ENCODE results near the gene MAGEB5. TPM values are rescaled to one million over a fixed set of nuclear protein-coding genes. Genes with fewer than 3 reads are reported as not detected.

MAGEB5 gene
- total RNA-seq, 5 donors from 2014 or later (not counting 1 experiment from before 2014, with no cell fraction given): not detected

DNA sequence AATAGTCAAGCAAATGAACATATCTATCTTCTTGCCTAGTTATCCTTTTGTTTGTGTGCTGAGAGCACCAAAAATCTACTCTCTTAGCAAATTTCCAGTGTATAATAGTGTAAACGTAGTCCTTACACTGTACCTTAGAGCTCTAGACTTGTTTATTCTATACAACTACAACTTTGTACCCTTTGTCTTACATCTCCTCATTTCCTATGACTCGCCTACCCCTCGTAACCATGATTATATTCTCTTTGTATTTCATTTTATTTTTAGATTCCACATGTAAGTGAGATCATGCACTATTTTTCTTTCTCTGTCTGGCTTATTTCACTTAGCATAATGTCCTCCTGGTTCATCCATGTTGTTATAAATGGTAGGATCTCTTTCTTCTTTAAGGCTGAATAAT lies 37.6 kb downstream of the MAGEB5 start:
- DNase-seq: no peak
- H3K4me3 ChIP-seq (ENCODE audit: control insufficient read depth in 1 of 2, extremely low read depth in 1 of 2, low read length in 1 of 2): no peak overlapping the region
- no peaks in the 10 kb centered on the region for H3K4me1 Mint-ChIP-seq
- H3K27ac ChIP-seq (ENCODE audit: low read length): no peak overlapping the region
- H3K4me3 Mint-ChIP-seq: no peak overlapping the region
- no peaks in the 10 kb centered on the region for H3K27me3 Mint-ChIP-seq
- peaks cover 0 to 4% (median 0%) of the 10 kb centered on the region in 3 donors for H3K9me3 Mint-ChIP-seq
- ChIA-PET POLR2A (no interaction called here), CTCF (no interaction called here)
- no peak for ATAC-seq (replicated peaks in 1 of 4)
- H3K27ac Mint-ChIP-seq: no peak overlapping the region
- H3K36me3 ChIP-seq (ENCODE audit: control insufficient read depth in 2 of 2, extremely low read depth in 1 of 2, insufficient read depth in 1 of 2, low read length in 1 of 2): no peaks in the 10 kb centered on the region
- no peaks in the 10 kb centered on the region for H3K36me3 Mint-ChIP-seq
- no peaks in the 10 kb centered on the region for H3K4me1 ChIP-seq (ENCODE audit: control insufficient read depth in 1 of 2, extremely low read depth in 1 of 2, insufficient read depth in 2 of 2, low read length in 2 of 2)
- H3K9me3 ChIP-seq: no peaks in the 10 kb centered on the region
- H3K27me3 ChIP-seq (replicated peaks in 1 of 2; ENCODE audit: control insufficient read depth in 2 of 2, extremely low read depth in 1 of 2, insufficient read depth in 2 of 2, low read length in 1 of 2): no peaks in the 10 kb centered on the region
- WGBS (ENCODE audit: insufficient coverage): no CpG with 5 or more reads among the region's 3 CpGs

DNA sequence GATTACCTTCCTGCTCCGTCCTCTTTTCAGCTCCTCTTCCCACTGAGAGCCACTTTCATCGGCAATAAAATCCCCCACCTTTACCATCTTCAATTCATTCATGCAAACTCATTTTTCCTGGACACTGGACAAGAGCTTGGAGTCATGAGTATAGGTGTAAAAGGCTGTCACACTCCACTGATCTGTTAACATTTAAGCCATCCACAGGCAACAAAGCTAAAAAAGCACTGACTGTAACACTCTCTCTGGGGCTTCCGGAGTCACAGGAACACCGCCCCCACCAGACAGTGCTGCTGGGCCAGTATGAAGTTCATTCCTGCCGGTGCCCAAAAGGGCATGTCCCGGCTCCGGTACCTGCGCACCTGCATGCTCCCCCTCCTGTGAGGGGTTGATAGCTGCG lies 38.5 kb downstream of the MAGEB5 start:
- 95% methylated on average over 4 of the region's 9 CpGs for WGBS (ENCODE audit: insufficient coverage)
- POLR2A ChIA-PET: no interaction called here
- H3K27me3 Mint-ChIP-seq: no peaks in the 10 kb centered on the region

DNA sequence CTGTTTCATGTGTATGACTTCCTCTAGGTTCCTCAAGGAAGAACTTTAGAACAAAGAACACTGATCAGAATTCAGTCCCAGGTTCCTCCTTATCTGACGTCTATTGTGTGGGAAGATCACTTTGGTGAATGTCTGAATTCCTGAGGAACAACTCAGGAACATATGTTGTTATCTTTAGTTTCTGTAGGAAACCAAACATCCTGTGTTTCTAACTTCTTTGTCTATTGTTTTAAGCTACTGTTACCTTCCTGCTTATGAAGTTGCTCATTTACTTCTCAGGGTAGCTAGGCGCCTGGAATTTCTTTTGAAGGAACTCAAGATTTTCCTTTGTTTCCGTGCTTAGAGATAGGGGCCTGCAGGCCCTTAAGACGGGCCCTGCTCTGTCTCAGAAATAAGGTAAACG lies 46.2 kb downstream of the MAGEB5 start:
- Histone ChIP-seq H3K27me3 (replicated peaks in 1 of 2; ENCODE audit: control insufficient read depth in 2 of 2, extremely low read depth in 1 of 2, insufficient read depth in 2 of 2, low read length in 1 of 2) (no peaks in the 10 kb centered on the region), H3K27ac (ENCODE audit: low read length) (no peak overlapping the region), H3K9me3 (no peaks in the 10 kb centered on the region), H3K36me3 (ENCODE audit: control insufficient read depth in 2 of 2, extremely low read depth in 1 of 2, insufficient read depth in 1 of 2, low read length in 1 of 2) (no peaks in the 10 kb centered on the region), H3K4me1 (ENCODE audit: control insufficient read depth in 1 of 2, extremely low read depth in 1 of 2, insufficient read depth in 2 of 2, low read length in 2 of 2) (no peaks in the 10 kb centered on the region), H3K4me3 (ENCODE audit: control insufficient read depth in 1 of 2, extremely low read depth in 1 of 2, low read length in 1 of 2) (no peak overlapping the region)
- DNase-seq (no peak), ATAC-seq (replicated peaks in 1 of 4) (no peak)
- Mint-ChIP-seq H3K4me3 (no peak overlapping the region), H3K27ac (no peak overlapping the region), H3K9me3 (peaks cover 0 to 3% (median 3%) of the 10 kb centered on the region in 3 donors), H3K4me1 (no peaks in the 10 kb centered on the region), H3K27me3 (peaks cover 0 to 4% of the 10 kb centered on the region in 2 donors), H3K36me3 (no peaks in the 10 kb centered on the region)
- POLR2A ChIA-PET: no interaction called here
- CTCF ChIA-PET: no interaction called here
- 60% methylated on average over 1 of the region's 5 CpGs for WGBS (ENCODE audit: insufficient coverage)

More for the DNA sequence above, 38.5 kb downstream of the MAGEB5 start:
- no peak overlapping the region for H3K27ac ChIP-seq (ENCODE audit: low read length)
- no peaks in the 10 kb centered on the region for H3K36me3 Mint-ChIP-seq
- no peak for DNase-seq
- H3K4me3 ChIP-seq (ENCODE audit: control insufficient read depth in 1 of 2, extremely low read depth in 1 of 2, low read length in 1 of 2): no peak overlapping the region
- H3K4me3 Mint-ChIP-seq: no peak overlapping the region
- CTCF ChIA-PET: interaction anchor here in 1 of 2 donors (0.6 kb wide), 1 partner anchor 357 kb away, joined by 3 read pairs; no protein-coding TSS in a partner anchor
- ATAC-seq (replicated peaks in 1 of 4): no peak
- H3K9me3 ChIP-seq: no peaks in the 10 kb centered on the region
- no peaks in the 10 kb centered on the region for H3K4me1 ChIP-seq (ENCODE audit: control insufficient read depth in 1 of 2, extremely low read depth in 1 of 2, insufficient read depth in 2 of 2, low read length in 2 of 2)
- H3K27ac Mint-ChIP-seq: no peak overlapping the region
- no peaks in the 10 kb centered on the region for H3K27me3 ChIP-seq (replicated peaks in 1 of 2; ENCODE audit: control insufficient read depth in 2 of 2, extremely low read depth in 1 of 2, insufficient read depth in 2 of 2, low read length in 1 of 2)
- H3K36me3 ChIP-seq (ENCODE audit: control insufficient read depth in 2 of 2, extremely low read depth in 1 of 2, insufficient read depth in 1 of 2, low read length in 1 of 2): no peaks in the 10 kb centered on the region
- peaks cover 0 to 4% (median 0%) of the 10 kb centered on the region in 3 donors for H3K9me3 Mint-ChIP-seq
- H3K4me1 Mint-ChIP-seq: no peaks in the 10 kb centered on the region

Other genes with a start within 250 kb of the MAGEB5 start
- gene MAGEB18, start 77.8 kb upstream of the MAGEB5 start, total RNA-seq: not detected
- gene MAGEB6B, start 55.6 kb upstream of the MAGEB5 start, total RNA-seq: not detected
- gene MAGEB6, start 23.7 kb upstream of the MAGEB5 start, total RNA-seq: not detected

All from T-cell (primary cell).